GM06990 (cell line): Measurements from ENCODE around the gene CDH12.
"Not testable (repeated sequence)": the region's sequence is repeated elsewhere in the genome, so short reads cannot be mapped to it uniquely, and the experiment has no call there.

Experiments used
- DNase-seq: peaks from one replicate; pipeline ENCODE4 v3.0.0-alpha.2; 2011; ENCODE audit not compliant: insufficient read length; ENCODE audit errors: extremely low read depth
- H3K27me3 ChIP-seq: replicated peaks from 2 replicates; pipeline ENCODE4 v1.6.0; 2011; ENCODE audit warnings: low read length; ENCODE audit not compliant: control insufficient read depth, insufficient read depth
- H3K36me3 ChIP-seq: 2 replicates; pipeline ENCODE4 v1.5.1; 2011; ENCODE audit warnings: low read length; ENCODE audit not compliant: control insufficient read depth, insufficient read depth
- H3K4me3 ChIP-seq: replicated peaks from 2 replicates; pipeline ENCODE4 v1.5.1; 2011; ENCODE audit warnings: low read depth, mild to moderate bottlenecking, control low read depth, low read length
- TF ChIP-seq, protein P1 (sequence below): IDR thresholded peaks from 2 replicates; pipeline ENCODE4 v1.5.1; 2011; ENCODE audit warnings: low read length, control low read depth, mild to moderate bottlenecking, inconsistent platforms; ENCODE audit not compliant: insufficient read depth, poor library complexity, severe bottlenecking

Gene CDH12

DNA sequence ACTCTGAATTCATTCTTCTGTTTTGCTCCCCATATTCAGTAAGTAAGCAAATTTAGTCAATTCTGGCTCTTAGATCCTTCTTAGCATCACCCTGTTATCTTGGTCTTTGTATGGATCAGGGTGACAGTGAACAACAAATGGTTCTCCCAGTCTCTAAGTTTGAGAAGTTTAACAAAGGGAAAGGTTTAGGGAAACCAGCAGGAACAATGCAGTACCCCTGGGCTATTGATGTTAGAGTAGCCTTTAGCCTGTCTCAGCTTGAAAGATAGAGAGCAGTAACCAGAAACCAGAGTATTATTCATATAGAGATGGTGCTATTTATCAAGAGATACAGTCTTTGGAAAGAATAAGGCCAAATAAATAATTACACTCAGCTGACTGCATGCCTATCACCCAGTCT is 241.8 kb downstream of the CDH12 start:
- H3K4me3 ChIP-seq = no peak overlapping the region
- no peaks in the 10 kb centered on the region for H3K36me3 ChIP-seq
- DNase-seq = no peak
- no peaks in the 10 kb centered on the region for H3K27me3 ChIP-seq
- TF ChIP-seq, protein P1, sequence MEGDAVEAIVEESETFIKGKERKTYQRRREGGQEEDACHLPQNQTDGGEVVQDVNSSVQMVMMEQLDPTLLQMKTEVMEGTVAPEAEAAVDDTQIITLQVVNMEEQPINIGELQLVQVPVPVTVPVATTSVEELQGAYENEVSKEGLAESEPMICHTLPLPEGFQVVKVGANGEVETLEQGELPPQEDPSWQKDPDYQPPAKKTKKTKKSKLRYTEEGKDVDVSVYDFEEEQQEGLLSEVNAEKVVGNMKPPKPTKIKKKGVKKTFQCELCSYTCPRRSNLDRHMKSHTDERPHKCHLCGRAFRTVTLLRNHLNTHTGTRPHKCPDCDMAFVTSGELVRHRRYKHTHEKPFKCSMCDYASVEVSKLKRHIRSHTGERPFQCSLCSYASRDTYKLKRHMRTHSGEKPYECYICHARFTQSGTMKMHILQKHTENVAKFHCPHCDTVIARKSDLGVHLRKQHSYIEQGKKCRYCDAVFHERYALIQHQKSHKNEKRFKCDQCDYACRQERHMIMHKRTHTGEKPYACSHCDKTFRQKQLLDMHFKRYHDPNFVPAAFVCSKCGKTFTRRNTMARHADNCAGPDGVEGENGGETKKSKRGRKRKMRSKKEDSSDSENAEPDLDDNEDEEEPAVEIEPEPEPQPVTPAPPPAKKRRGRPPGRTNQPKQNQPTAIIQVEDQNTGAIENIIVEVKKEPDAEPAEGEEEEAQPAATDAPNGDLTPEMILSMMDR = no peak

DNA sequence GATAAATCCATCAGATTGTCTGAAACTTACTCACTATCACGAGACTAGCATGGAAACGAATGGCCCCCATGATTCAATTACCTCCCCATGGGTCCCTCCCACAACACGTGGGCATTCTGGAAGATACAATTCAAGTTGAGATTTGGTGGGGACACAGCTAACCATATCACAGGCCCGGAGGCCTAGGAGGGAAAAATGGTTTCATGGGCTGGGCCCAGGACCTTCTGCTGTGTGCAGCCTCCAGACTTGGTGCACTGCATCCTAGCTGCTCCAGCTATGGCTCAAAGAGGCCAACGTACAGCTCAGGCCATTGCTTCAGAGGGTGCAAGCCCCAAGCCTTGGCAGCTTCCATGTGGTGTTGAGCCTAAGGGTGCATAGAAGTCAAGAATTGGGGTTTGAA is 245.6 kb downstream of the CDH12 start:
- not testable (repeated sequence) for H3K36me3 ChIP-seq, H3K4me3 ChIP-seq, H3K27me3 ChIP-seq, DNase-seq

DNA sequence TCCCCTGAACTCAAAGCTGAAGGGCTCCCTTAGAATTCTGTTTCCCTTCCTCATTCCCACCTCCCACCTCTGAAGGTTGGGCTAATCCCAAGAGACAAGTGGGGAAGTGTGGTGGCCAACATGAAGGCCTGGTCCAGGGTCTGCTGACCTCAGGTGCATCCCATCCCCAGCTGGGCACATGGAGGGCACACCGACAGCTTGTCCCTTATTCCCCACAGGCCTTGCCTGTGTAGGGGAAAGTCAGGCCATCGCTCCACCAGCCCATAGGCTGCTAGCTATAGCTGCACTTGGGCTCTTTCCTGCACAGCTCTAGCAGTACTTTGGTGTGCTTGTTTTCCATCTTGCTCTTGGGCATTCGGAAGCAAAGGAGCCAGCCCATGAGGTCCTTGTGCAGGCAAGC is 247.7 kb downstream of the CDH12 start:
- Histone ChIP-seq H3K27me3 (no peaks in the 10 kb centered on the region), H3K4me3 (no peak overlapping the region), H3K36me3 (no peaks in the 10 kb centered on the region)
- no peak for DNase-seq
- TF ChIP-seq, protein P1 = no peak

DNA sequence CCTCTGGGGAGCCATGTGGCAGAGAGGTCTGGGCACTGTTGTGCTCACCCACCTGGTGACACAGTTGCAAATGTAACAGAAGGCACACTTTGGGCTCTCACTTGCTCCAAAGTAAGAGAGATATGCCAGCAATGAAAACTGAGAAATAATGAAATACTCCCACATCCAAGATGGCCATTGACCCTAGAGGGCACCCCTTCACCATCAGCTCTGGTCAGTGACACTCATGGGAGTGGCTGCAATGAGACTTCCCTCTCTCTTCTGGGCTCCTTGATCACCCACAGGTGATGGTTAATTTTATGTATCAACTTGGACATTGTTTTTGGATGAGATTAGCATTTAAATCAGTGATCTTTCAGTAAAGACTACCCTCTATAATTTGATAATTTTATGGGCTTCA is 248.4 kb downstream of the CDH12 start:
- TF ChIP-seq, protein P1 = no peak
- Histone ChIP-seq H3K36me3 (no peaks in the 10 kb centered on the region), H3K4me3 (no peak overlapping the region), H3K27me3 (no peaks in the 10 kb centered on the region)
- no peak for DNase-seq

DNA sequence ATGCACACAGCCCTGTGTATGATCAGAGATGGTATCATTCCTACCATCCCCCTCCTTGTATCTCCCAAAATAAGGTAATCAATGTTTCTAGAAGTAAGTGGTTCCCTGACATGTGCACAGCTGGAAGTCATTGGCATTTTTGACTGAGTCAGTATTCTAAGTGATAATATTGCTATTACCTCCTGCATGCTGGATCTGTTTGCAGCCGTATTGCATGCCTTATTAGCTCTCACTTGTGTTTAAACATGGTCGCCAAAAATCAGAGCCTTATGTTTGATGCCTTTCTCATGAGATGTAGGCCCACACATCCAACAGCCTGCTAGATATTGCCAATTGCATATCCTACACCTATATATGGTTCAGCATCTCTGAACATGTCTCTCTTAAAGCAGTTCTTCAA is 254.3 kb downstream of the CDH12 start:
- TF ChIP-seq, protein P1 = no peak
- no peak for DNase-seq
- H3K27me3 ChIP-seq = no peaks in the 10 kb centered on the region
- H3K4me3 ChIP-seq = no peak overlapping the region
- no peaks in the 10 kb centered on the region for H3K36me3 ChIP-seq

GRCh38 chr5:22596404-22596970 is 256.7 kb downstream of the CDH12 start:
- Histone ChIP-seq H3K36me3 (no peaks in the 10 kb centered on the region), H3K27me3 (no peaks in the 10 kb centered on the region), H3K4me3 (no peak overlapping the region)
- TF ChIP-seq, protein P1 = no peak
- DNase-seq = no peak
